RWPE1 (cell line): Measurements from ENCODE around the gene ABHD12B.
A peak's percentile ranks its signal among the peaks of the same experiment; 100 is the strongest.

Experiments
- CTCF ChIA-PET: fragments of 350-600 bp; sonication (Branson Sonifier 250); formaldehyde crosslinking; extraction: SDS; loops from one replicate; lab custom pipeline; 2021; lab: Yijun Ruan, JAX
- POLR2A ChIA-PET: fragments of 400-600 bp; formaldehyde crosslinking; extraction: SDS; loops from one replicate; lab custom pipeline; 2020; ENCODE audit warnings: antibody characterized with exemption; ENCODE audit not compliant: low non-redundant PET; lab: Yijun Ruan, JAX
- DNase-seq: peaks from one replicate; pipeline ENCODE4 v3.0.0; 2012; ENCODE audit warnings: low spot score
- H3K27ac ChIP-seq: fragments of 450-650 bp; 2 replicates; pipeline ENCODE4 v1.5.1; 2017
- CTCF ChIP-seq: fragments of 450-650 bp; conservative IDR thresholded peaks from 2 replicates; pipeline ENCODE4 v1.5.1; 2017; ENCODE audit warnings: low read depth, mild to moderate bottlenecking

The ABHD12B gene

GRCh38 chr14:50853891-50854290 lies 18.0 kb upstream of the ABHD12B start:
- CTCF ChIA-PET, result no interaction called here
- TF ChIP-seq CTCF, result no peak
- no peak overlapping the region for H3K27ac ChIP-seq
- no peak for DNase-seq
- POLR2A ChIA-PET, result no interaction called here

GRCh38 chr14:50854521-50854920 lies 17.3 kb upstream of the ABHD12B start:
- no peak for DNase-seq
- TF ChIP-seq CTCF, result no peak
- POLR2A ChIA-PET, result no interaction called here
- H3K27ac ChIP-seq, result no peak overlapping the region
- CTCF ChIA-PET, result interaction anchor here (0.7 kb wide), 1 partner anchor 23 kb away, joined by 6 read pairs; no protein-coding TSS in a partner anchor

- ChIA-PET POLR2A (no interaction called here), CTCF (no interaction called here)
- no peak overlapping the region for H3K27ac ChIP-seq
- DNase-seq, result no peak
- no peak for TF ChIP-seq CTCF
Measured at GRCh38 chr14:50855558-50855957, 16.3 kb upstream of the ABHD12B start.

GRCh38 chr14:50856660-50857059 lies 15.2 kb upstream of the ABHD12B start:
- DNase-seq, result no peak
- CTCF ChIA-PET, result interaction anchor here (0.6 kb wide), 1 partner anchor 276 kb away, joined by 3 read pairs; no protein-coding TSS in a partner anchor
- POLR2A ChIA-PET, result no interaction called here
- H3K27ac ChIP-seq, result no peak overlapping the region
- no peak for TF ChIP-seq CTCF

- ChIA-PET CTCF (interaction anchor here (0.5 to 1.8 kb wide), 4 partner anchors 9 to 518 kb away, joined by 3 to 8 read pairs (median 4); partner anchors contain the start of gene ABHD12B), POLR2A (no interaction called here)
- no peak for TF ChIP-seq CTCF
- peak overlapping the region; percentile 78 for H3K27ac ChIP-seq
- DNase-seq, result no peak
Measured at GRCh38 chr14:50859296-50859624, 12.6 kb upstream of the ABHD12B start.

GRCh38 chr14:50860478-50861086 lies 11.3 kb upstream of the ABHD12B start:
- peak overlapping the region; percentile 78 for H3K27ac ChIP-seq
- ChIA-PET POLR2A (no interaction called here), CTCF (interaction anchor here (0.5 to 1.8 kb wide), 19 partner anchors 10 to 1010 kb away, joined by 3 to 8 read pairs (median 3); partner anchors contain the start of gene ABHD12B)
- DNase-seq, result peak; percentile 82
- peak; percentile 80 for TF ChIP-seq CTCF
